SK-N-SH treated with all-trans-retinoic acid at 6 μM for 48 hours (cell line): Measurements from ENCODE around the gene HS6ST3.
"Not testable (repeated sequence)": the region's sequence is repeated elsewhere in the genome, so short reads cannot be mapped to it uniquely, and the experiment has no call there.

Source experiments
- ATAC-seq: fragments of 200-7000 bp; cut with Tn5 transposase; 3 replicates; pipeline ENCODE4 v1.9.1; 2020; ENCODE audit warnings: mild to moderate bottlenecking, moderate library complexity
- ARNTL ChIP-seq: fragments of 450-650 bp; formaldehyde crosslinking; IDR thresholded peaks from 2 replicates; pipeline ENCODE4 v1.5.0; 2020; ENCODE audit warnings: low read depth, mild to moderate bottlenecking, moderate library complexity, borderline replicate concordance
- BACH2 ChIP-seq: fragments of 250-450 bp; sonication (Bioruptor Pico); IDR thresholded peaks from 2 replicates; pipeline ENCODE4 v1.9.0; 2021; ENCODE audit warnings: mild to moderate bottlenecking, borderline replicate concordance
- CSDC2 ChIP-seq: fragments of 250-450 bp; sonication (Bioruptor Pico); IDR thresholded peaks from 2 replicates; pipeline ENCODE4 v1.5.0; 2020; ENCODE audit warnings: mild to moderate bottlenecking, moderate library complexity
- ESRRG ChIP-seq: fragments of 250-450 bp; sonication (Bioruptor Pico); IDR thresholded peaks from 2 replicates; pipeline ENCODE4 v1.6.1; 2021; ENCODE audit warnings: mild to moderate bottlenecking
- ISL1 ChIP-seq: fragments of 250-450 bp; sonication (Bioruptor Pico); IDR thresholded peaks from 2 replicates; pipeline ENCODE4 v2.1.2; 2022; ENCODE audit warnings: mild to moderate bottlenecking, moderate library complexity
- OSR1 ChIP-seq: fragments of 250-450 bp; sonication (Bioruptor Pico); IDR thresholded peaks from 2 replicates; pipeline ENCODE4 v1.8.0; 2022; ENCODE audit warnings: moderate library complexity, mild to moderate bottlenecking, inconsistent platforms
- PPARA ChIP-seq: fragments of 250-450 bp; sonication (Bioruptor Pico); IDR thresholded peaks from 2 replicates; pipeline ENCODE4 v1.5.0; 2020; ENCODE audit warnings: mild to moderate bottlenecking, borderline replicate concordance
- SNAI2 ChIP-seq: fragments of 250-450 bp; sonication (Bioruptor Pico); IDR thresholded peaks from 2 replicates; pipeline ENCODE4 v1.5.0; 2020; ENCODE audit warnings: mild to moderate bottlenecking, moderate library complexity
- TOX ChIP-seq: fragments of 250-450 bp; sonication (Bioruptor Pico); IDR thresholded peaks from 2 replicates; pipeline ENCODE4 v1.8.0; 2021; ENCODE audit warnings: mild to moderate bottlenecking, moderate library complexity, borderline replicate concordance
- TSHZ2 ChIP-seq: fragments of 250-450 bp; sonication (Bioruptor Pico); IDR thresholded peaks from 2 replicates; pipeline ENCODE4 v1.5.0; 2020; ENCODE audit warnings: mild to moderate bottlenecking, moderate library complexity
- ZNF565 ChIP-seq: fragments of 450-650 bp; formaldehyde crosslinking; conservative IDR thresholded peaks from 2 replicates; pipeline ENCODE4 v1.5.0; 2020; ENCODE audit warnings: low read depth, mild to moderate bottlenecking, moderate library complexity
- ZNF70 ChIP-seq: fragments of 450-650 bp; formaldehyde crosslinking; IDR thresholded peaks from 2 replicates; pipeline ENCODE4 v1.5.0; 2020; ENCODE audit warnings: mild to moderate bottlenecking, moderate library complexity
- ZNF8 ChIP-seq: fragments of 450-650 bp; formaldehyde crosslinking; IDR thresholded peaks from 2 replicates; pipeline ENCODE4 v1.5.0; 2020; ENCODE audit warnings: mild to moderate bottlenecking, moderate library complexity
- TF ChIP-seq, protein P1 (sequence below): fragments of 250-450 bp; sonication (Bioruptor Pico); IDR thresholded peaks from 2 replicates; pipeline ENCODE4 v1.5.1; 2021; ENCODE audit warnings: mild to moderate bottlenecking, moderate library complexity
- TF ChIP-seq, protein P2 (sequence below): fragments of 250-450 bp; sonication (Bioruptor Pico); IDR thresholded peaks from 2 replicates; pipeline ENCODE4 v1.8.0; 2020; ENCODE audit warnings: mild to moderate bottlenecking, moderate library complexity, borderline replicate concordance
- TF ChIP-seq, protein P3 (sequence below): fragments of 250-450 bp; sonication (Bioruptor Pico); IDR thresholded peaks from 2 replicates; pipeline ENCODE4 v1.8.0; 2021; ENCODE audit warnings: low read depth, mild to moderate bottlenecking, moderate library complexity, borderline replicate concordance

HS6ST3 gene

DNA sequence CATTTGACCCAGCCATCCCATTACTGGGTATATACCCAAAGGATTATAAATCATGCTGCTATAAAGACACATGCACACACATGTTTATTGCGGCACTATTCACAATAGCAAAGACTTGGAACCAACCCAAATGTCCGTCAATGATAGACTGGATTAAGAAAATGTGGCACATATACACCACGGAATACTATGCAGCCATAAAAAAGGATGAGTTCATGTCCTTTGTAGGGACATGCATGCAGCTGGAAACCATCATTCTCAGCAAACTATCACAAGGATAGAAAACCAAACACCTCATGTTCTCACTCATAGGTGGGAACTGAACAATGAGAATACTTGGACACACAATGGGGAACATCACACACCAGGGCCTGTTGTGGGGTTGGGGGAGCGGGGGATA lies 39.0 kb upstream of the HS6ST3 start:
- TF ChIP-seq ZNF8 (CRISPR knock-in tag), result 0 out of 2 replicates have a peak, but pooled peaks have one; percentile 30
- ATAC-seq, result not testable (repeated sequence)

DNA sequence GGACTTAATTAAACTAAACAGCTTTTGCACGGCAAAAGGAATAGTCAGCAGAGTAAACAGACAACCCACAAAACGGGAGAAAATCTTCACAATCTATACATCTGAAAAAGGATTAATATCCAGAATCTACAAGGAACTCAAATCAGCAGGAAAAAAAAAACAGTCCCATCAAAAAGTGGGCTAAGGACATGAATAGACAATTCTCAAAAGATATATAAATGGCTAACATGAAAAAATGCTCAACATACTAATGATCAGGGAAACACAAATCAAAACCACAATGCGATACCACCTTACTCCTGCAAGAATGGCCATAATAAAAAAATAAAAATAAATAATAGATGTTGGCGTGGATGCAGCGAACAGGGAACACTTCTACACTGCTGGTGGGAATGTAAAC lies 38.4 kb upstream of the HS6ST3 start:
- not testable (repeated sequence) for ATAC-seq

- not testable (repeated sequence) for ATAC-seq
Measured at GRCh38 chr13:96051946-96052345, 38.0 kb upstream of the HS6ST3 start.

DNA sequence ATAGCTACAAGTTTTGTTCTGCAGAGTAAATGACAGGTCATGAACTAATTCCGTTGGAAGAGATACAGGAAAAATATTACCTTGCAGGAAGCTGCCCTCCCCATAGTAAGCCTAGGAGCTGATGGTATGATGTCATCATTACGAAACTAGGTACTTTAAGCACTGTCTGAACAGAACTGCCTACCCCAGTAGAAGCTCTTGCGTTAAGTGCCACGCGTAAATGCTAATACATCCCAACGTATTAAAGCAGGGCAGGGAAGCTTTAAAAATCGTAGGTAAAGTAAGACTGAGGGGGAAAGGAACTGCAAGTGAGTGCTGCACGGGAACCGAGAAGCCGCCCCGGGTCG lies 37.3 kb upstream of the HS6ST3 start:
- ATAC-seq, result peak; percentile 79
- TF ChIP-seq ARNTL (CRISPR knock-in tag), result no peak
- TF ChIP-seq BACH2 (CRISPR knock-in tag), result no peak
- TF ChIP-seq ESRRG (CRISPR knock-in tag), result no peak
- TF ChIP-seq, protein P1, sequence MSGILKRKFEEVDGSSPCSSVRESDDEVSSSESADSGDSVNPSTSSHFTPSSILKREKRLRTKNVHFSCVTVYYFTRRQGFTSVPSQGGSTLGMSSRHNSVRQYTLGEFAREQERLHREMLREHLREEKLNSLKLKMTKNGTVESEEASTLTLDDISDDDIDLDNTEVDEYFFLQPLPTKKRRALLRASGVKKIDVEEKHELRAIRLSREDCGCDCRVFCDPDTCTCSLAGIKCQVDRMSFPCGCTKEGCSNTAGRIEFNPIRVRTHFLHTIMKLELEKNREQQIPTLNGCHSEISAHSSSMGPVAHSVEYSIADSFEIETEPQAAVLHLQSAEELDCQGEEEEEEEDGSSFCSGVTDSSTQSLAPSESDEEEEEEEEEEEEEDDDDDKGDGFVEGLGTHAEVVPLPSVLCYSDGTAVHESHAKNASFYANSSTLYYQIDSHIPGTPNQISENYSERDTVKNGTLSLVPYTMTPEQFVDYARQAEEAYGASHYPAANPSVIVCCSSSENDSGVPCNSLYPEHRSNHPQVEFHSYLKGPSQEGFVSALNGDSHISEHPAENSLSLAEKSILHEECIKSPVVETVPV (CRISPR knock-in tag), result no peak
- TF ChIP-seq OSR1 (CRISPR knock-in tag), result no peak
- no peak for TF ChIP-seq TSHZ2
- no peak for TF ChIP-seq SNAI2
- no peak for TF ChIP-seq PPARA (CRISPR knock-in tag)
- no peak for TF ChIP-seq ZNF70 (CRISPR knock-in tag)
- no peak for TF ChIP-seq TOX (CRISPR knock-in tag)
- TF ChIP-seq, protein P2, sequence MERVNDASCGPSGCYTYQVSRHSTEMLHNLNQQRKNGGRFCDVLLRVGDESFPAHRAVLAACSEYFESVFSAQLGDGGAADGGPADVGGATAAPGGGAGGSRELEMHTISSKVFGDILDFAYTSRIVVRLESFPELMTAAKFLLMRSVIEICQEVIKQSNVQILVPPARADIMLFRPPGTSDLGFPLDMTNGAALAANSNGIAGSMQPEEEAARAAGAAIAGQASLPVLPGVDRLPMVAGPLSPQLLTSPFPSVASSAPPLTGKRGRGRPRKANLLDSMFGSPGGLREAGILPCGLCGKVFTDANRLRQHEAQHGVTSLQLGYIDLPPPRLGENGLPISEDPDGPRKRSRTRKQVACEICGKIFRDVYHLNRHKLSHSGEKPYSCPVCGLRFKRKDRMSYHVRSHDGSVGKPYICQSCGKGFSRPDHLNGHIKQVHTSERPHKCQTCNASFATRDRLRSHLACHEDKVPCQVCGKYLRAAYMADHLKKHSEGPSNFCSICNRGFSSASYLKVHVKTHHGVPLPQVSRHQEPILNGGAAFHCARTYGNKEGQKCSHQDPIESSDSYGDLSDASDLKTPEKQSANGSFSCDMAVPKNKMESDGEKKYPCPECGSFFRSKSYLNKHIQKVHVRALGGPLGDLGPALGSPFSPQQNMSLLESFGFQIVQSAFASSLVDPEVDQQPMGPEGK (CRISPR knock-in tag), result no peak

DNA sequence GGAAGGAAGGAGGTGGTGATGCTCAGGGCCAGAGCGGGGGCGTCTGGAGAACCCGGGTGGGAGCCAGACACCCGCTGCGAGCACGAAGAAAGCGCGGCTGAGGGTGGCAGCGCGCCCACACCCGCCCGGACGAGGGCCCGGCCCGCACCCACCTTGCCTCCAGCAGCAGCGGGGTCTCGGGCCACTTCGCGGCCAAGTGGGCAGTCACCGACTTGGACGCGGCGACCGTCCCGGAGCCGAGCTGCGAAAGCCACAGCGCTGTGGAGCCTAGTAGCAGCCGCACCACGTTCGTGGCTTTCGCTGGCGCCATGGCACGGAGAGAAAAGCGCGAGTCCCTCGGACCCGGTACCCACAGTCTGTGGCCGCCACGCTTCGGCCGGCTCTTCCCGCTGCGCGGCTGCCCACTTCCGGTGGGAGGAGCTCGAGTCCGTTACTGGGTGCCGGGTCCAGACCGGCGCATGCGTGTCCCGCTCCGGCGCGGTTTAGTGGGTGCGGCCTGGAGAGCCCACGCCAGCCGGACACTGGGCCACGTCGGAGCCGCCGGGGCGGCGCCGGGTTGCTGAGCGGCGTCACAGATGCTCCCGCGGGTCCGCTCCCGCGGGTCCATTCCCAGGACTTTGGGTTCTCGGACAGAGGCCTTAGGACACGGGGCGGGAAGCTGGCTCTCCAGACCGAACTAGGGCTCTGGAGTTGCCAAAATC lies 36.8 kb upstream of the HS6ST3 start, which contains the start of gene UGGT2:
TSS of gene UGGT2 (minus strand) at position 399 of the 701 bp plus-strand sequence. CDS start at position 310, 89 bp downstream.
- no peak for TF ChIP-seq ARNTL (CRISPR knock-in tag)
- peak; percentile 99 for ATAC-seq

DNA sequence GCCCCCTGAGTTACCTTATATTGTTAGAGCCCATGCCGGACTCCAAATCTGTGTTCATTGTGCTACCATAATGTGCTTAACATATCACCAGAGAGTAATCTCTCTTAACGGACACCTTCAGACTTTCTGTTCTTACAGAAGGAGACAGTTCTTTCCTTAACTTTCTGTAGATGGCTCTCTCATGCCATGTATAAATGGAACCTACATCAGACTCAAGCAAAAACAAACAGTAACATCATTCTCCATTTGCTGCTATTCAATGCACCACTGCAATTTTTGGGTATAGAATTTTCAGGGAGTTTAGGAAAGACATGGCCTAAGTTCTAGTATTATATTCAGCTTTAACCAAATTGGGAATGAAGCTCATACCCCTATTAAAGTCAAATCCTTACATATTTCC lies 24.1 kb upstream of the HS6ST3 start:
- no peak for ATAC-seq
- no peak for TF ChIP-seq CSDC2
- no peak for TF ChIP-seq PPARA (CRISPR knock-in tag)
- TF ChIP-seq SNAI2, result no peak
- TF ChIP-seq BACH2 (CRISPR knock-in tag), result no peak
- TF ChIP-seq ZNF565 (CRISPR knock-in tag), result no peak
- TF ChIP-seq OSR1 (CRISPR knock-in tag), result no peak
- TF ChIP-seq ZNF8 (CRISPR knock-in tag), result no peak
- TF ChIP-seq, protein P3, sequence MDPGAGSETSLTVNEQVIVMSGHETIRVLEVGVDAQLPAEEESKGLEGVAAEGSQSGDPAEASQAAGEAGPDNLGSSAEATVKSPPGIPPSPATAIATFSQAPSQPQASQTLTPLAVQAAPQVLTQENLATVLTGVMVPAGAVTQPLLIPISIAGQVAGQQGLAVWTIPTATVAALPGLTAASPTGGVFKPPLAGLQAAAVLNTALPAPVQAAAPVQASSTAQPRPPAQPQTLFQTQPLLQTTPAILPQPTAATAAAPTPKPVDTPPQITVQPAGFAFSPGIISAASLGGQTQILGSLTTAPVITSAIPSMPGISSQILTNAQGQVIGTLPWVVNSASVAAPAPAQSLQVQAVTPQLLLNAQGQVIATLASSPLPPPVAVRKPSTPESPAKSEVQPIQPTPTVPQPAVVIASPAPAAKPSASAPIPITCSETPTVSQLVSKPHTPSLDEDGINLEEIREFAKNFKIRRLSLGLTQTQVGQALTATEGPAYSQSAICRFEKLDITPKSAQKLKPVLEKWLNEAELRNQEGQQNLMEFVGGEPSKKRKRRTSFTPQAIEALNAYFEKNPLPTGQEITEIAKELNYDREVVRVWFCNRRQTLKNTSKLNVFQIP (CRISPR knock-in tag), result no peak
- TF ChIP-seq, protein P2 (CRISPR knock-in tag), result no peak
- no peak for TF ChIP-seq ESRRG (CRISPR knock-in tag)
- TF ChIP-seq TOX (CRISPR knock-in tag), result no peak
- no peak for TF ChIP-seq ISL1 (CRISPR knock-in tag)
